RWPE1 (cell line): Measurements from ENCODE around the gene LGR4.

Experiments used
- CTCF ChIA-PET: fragments of 350-600 bp; sonication (Branson Sonifier 250); formaldehyde crosslinking; extraction: SDS; loops from one replicate; lab custom pipeline; 2021; lab: Yijun Ruan, JAX
- POLR2A ChIA-PET: fragments of 400-600 bp; formaldehyde crosslinking; extraction: SDS; loops from one replicate; lab custom pipeline; 2020; ENCODE audit warnings: antibody characterized with exemption; ENCODE audit not compliant: low non-redundant PET; lab: Yijun Ruan, JAX
- DNase-seq: peaks from one replicate; pipeline ENCODE4 v3.0.0; 2012; ENCODE audit warnings: low spot score
- H3K27ac ChIP-seq: fragments of 450-650 bp; 2 replicates; pipeline ENCODE4 v1.5.1; 2017
- CTCF ChIP-seq: fragments of 450-650 bp; conservative IDR thresholded peaks from 2 replicates; pipeline ENCODE4 v1.5.1; 2017; ENCODE audit warnings: low read depth, mild to moderate bottlenecking

LGR4 gene

GRCh38 chr11:27513389-27513788, 40.8 kb upstream of the LGR4 start:
- TF ChIP-seq CTCF: no peak
- ChIA-PET POLR2A (no interaction called here), CTCF (no interaction called here)
- no peak for DNase-seq
- H3K27ac ChIP-seq: no peak overlapping the region

GRCh38 chr11:27512238-27512637, 39.6 kb upstream of the LGR4 start:
- ChIA-PET CTCF (interaction anchor here (0.6 kb wide), 1 partner anchor 56 kb away, joined by 3 read pairs; no protein-coding TSS in a partner anchor), POLR2A (no interaction called here)
- no peak overlapping the region for H3K27ac ChIP-seq
- no peak for TF ChIP-seq CTCF
- DNase-seq: no peak

GRCh38 chr11:27509908-27510307, 37.3 kb upstream of the LGR4 start:
- TF ChIP-seq CTCF: no peak
- DNase-seq: no peak

GRCh38 chr11:27507557-27508322, 35.1 kb upstream of the LGR4 start:
- H3K27ac ChIP-seq: no peak overlapping the region
- POLR2A ChIA-PET: interaction anchor here (0.6 kb wide), 1 partner anchor 10 kb away, joined by 3 read pairs; no protein-coding TSS in a partner anchor
- TF ChIP-seq CTCF: no peak
- DNase-seq: no peak
- CTCF ChIA-PET: no interaction called here

More at GRCh38 chr11:27509908-27510307, 37.3 kb upstream of the LGR4 start:
- CTCF ChIA-PET: no interaction called here
- POLR2A ChIA-PET: no interaction called here
- H3K27ac ChIP-seq: no peak overlapping the region

- ChIA-PET POLR2A (no interaction called here), CTCF (interaction anchor here (0.6 kb wide), 1 partner anchor 192 kb away, joined by 4 read pairs; no protein-coding TSS in a partner anchor)
- no peak for TF ChIP-seq CTCF
- peak within 1 kb of the TSS; percentile 78 for H3K27ac ChIP-seq
- peak; percentile 97 for DNase-seq
These were observed 33.9 kb upstream of the LGR4 start, which contains the start of gene LIN7C for GRCh38 chr11:27506200-27507182. TSS of gene LIN7C (minus strand) at chr11:27506769. CDS start at chr11:27506752, 17 bp downstream.

GRCh38 chr11:27505781-27506180, 33.2 kb upstream of the LGR4 start:
- POLR2A ChIA-PET: no interaction called here
- no peak for TF ChIP-seq CTCF
- DNase-seq: no peak
- CTCF ChIA-PET: no interaction called here
- peak overlapping the region; percentile 78 for H3K27ac ChIP-seq
